Neutrophil (primary cell): ENCODE measurements around the gene GARNL3.

Experiments
- H3K27ac ChIP-seq: fragments of 200-600 bp; sonication (generic); 2 replicates; pipeline ENCODE4 v1.5.1; 2016; ENCODE audit warnings: mild to moderate bottlenecking, moderate library complexity
- H3K27me3 ChIP-seq: fragments of 200-600 bp; sonication (generic); 2 replicates; pipeline ENCODE4 v1.6.0; 2016; ENCODE audit warnings: mild to moderate bottlenecking
- H3K36me3 ChIP-seq: fragments of 200-600 bp; sonication (generic); 2 replicates; pipeline ENCODE4 v1.5.1; 2017
- H3K4me1 ChIP-seq, 2 experiments: fragments of 200-600 bp in 1 of 2; sonication (generic) in 1 of 2; 1 replicate in 1 of 2; 2 replicates in 1 of 2; pipeline versions ENCODE4 v1.5.1 to v1.6.1; 2013 to 2016; ENCODE audit warnings: low read depth in 1 of 2, low read length in 1 of 2, mild to moderate bottlenecking in 1 of 2, moderate library complexity in 1 of 2; ENCODE audit not compliant: control insufficient read depth in 1 of 2, insufficient read depth in 1 of 2
- H3K4me3 ChIP-seq, 2 experiments: fragments of 200-600 bp in 1 of 2; sonication (generic) in 1 of 2; 1 replicate in 1 of 2; 2 replicates in 1 of 2; pipeline ENCODE4 v1.5.1; 2013 to 2016; ENCODE audit warnings: low read depth in 1 of 2, low read length in 1 of 2, mild to moderate bottlenecking in 1 of 2, moderate library complexity in 1 of 2
- H3K9me3 ChIP-seq: fragments of 200-600 bp; sonication (generic); 2 replicates; pipeline ENCODE4 v1.5.1; 2016
- CTCF ChIP-seq: fragments of 200-600 bp; sonication (generic); IDR thresholded peaks from 2 replicates; pipeline ENCODE4 v1.5.1; 2016; ENCODE audit warnings: antibody characterized with exemption

Gene GARNL3

GRCh38 chr9:127415141-127415540 lies 150.6 kb downstream of the GARNL3 start:
- Histone ChIP-seq H3K9me3 (no peaks in the 10 kb centered on the region), H3K36me3 (no peaks in the 10 kb centered on the region)

GRCh38 chr9:127415657-127416056 lies 151.1 kb downstream of the GARNL3 start:
- Histone ChIP-seq H3K36me3 (no peaks in the 10 kb centered on the region), H3K4me1 (no peaks in the 10 kb centered on the region), H3K9me3 (no peaks in the 10 kb centered on the region), H3K27ac (no peak overlapping the region), H3K4me3 (no peak overlapping the region), H3K27me3 (peaks cover 7% of the 10 kb centered on the region)
- TF ChIP-seq CTCF, result no peak

More at GRCh38 chr9:127415141-127415540, 150.6 kb downstream of the GARNL3 start:
- Histone ChIP-seq H3K27ac (no peak overlapping the region), H3K27me3 (peaks cover 7% of the 10 kb centered on the region), H3K4me1 (no peaks in the 10 kb centered on the region), H3K4me3 (no peak overlapping the region)
- TF ChIP-seq CTCF, result no peak

GRCh38 chr9:127417131-127418036 lies 152.8 kb downstream of the GARNL3 start:
- H3K9me3 ChIP-seq, result no peaks in the 10 kb centered on the region
- H3K4me3 ChIP-seq, result no peak overlapping the region
- no peak overlapping the region for H3K27ac ChIP-seq
- H3K36me3 ChIP-seq, result no peaks in the 10 kb centered on the region
- H3K4me1 ChIP-seq, result no peaks in the 10 kb centered on the region
- no peak for TF ChIP-seq CTCF
- H3K27me3 ChIP-seq, result peaks cover 7% of the 10 kb centered on the region

- no peak for TF ChIP-seq CTCF
These were observed 153.5 kb downstream of the GARNL3 start for GRCh38 chr9:127418037-127418471.

GRCh38 chr9:127419348-127419747 lies 154.8 kb downstream of the GARNL3 start:
- no peak for TF ChIP-seq CTCF
- H3K9me3 ChIP-seq, result no peaks in the 10 kb centered on the region
- no peaks in the 10 kb centered on the region for H3K36me3 ChIP-seq
- peaks cover 7% of the 10 kb centered on the region for H3K27me3 ChIP-seq
- H3K4me1 ChIP-seq, result peaks cover 7 to 10% of the 10 kb centered on the region in 2 experiments
- H3K27ac ChIP-seq, result no peak overlapping the region
- no peak overlapping the region for H3K4me3 ChIP-seq

More at GRCh38 chr9:127418037-127418471, 153.5 kb downstream of the GARNL3 start:
- Histone ChIP-seq H3K27ac (no peak overlapping the region), H3K27me3 (peaks cover 7% of the 10 kb centered on the region), H3K36me3 (no peaks in the 10 kb centered on the region), H3K9me3 (no peaks in the 10 kb centered on the region), H3K4me1 (no peaks in the 10 kb centered on the region), H3K4me3 (no peak overlapping the region)
